SK-N-SH (cell line): Measurements from ENCODE around the gene ZBTB22. TPM values are rescaled to one million over a fixed set of nuclear protein-coding genes. Genes with fewer than 3 reads are reported as not detected.

ENCODE experiments used
- CTCF ChIA-PET: fragments of 300-600, 350-600 bp; formaldehyde crosslinking; extraction: SDS; loops from one replicate; lab custom pipeline; 2021; lab: Yijun Ruan, JAX
- POLR2A ChIA-PET: fragments of 350-600 bp; sonication (Branson Sonifier 250); formaldehyde crosslinking; extraction: SDS; loops from one replicate; lab custom pipeline; 2020; ENCODE audit warnings: antibody characterized with exemption, inconsistent platforms; lab: Yijun Ruan, JAX
- DNase-seq: peaks from one replicate; pipeline ENCODE4 v3.0.0; 2012
- H2AFZ ChIP-seq: fragments of 200-600 bp; sonication (generic); 2 replicates; pipeline ENCODE4 v1.8.1; 2016; ENCODE audit warnings: antibody characterized with exemption, mild to moderate bottlenecking, low read depth
- H3F3A ChIP-seq: fragments of 200-600 bp; sonication (generic); replicated peaks from 2 replicates; pipeline ENCODE3; 2016; ENCODE audit warnings: antibody characterized with exemption, mild to moderate bottlenecking; ENCODE audit not compliant: insufficient read depth
- H3K27ac ChIP-seq, 2 experiments: fragments of 200-500 bp in 1 of 2; fragments of 200-600 bp in 1 of 2; sonication (Bioruptor generic) in 1 of 2; sonication (generic), shearing (Covaris generic) in 1 of 2; 2 replicates each; pipeline versions ENCODE4 v1.5.1 to v1.6.1; 2014 to 2016; ENCODE audit warnings: low read depth in 2 of 2, inconsistent platforms in 1 of 2, low read length in 1 of 2, mild to moderate bottlenecking in 1 of 2, mixed read lengths in 1 of 2
- H3K27me3 ChIP-seq: fragments of 200-600 bp; sonication (generic), shearing (Covaris generic); 2 replicates; pipeline ENCODE4 v1.6.1; 2016; ENCODE audit warnings: mixed run types; ENCODE audit not compliant: insufficient read depth
- H3K36me3 ChIP-seq, 2 experiments: fragments of 200-500 bp in 1 of 2; fragments of 200-600 bp in 1 of 2; sonication (Bioruptor generic) in 1 of 2; sonication (generic) in 1 of 2; replicated peaks in 1 of 2; 2 replicates each; pipeline versions ENCODE3 to v1.5.1; 2014 to 2016; ENCODE audit warnings: low read length in 1 of 2, mild to moderate bottlenecking in 1 of 2; ENCODE audit not compliant: insufficient read depth in 2 of 2, control insufficient read depth in 1 of 2
- H3K4me1 ChIP-seq, 2 experiments: fragments of 200-500 bp in 1 of 2; fragments of 200-600 bp in 1 of 2; sonication (Bioruptor generic) in 1 of 2; sonication (generic), shearing (Covaris generic) in 1 of 2; 2 replicates each; pipeline versions ENCODE4 v1.5.1 to v1.6.1; 2014 to 2016; ENCODE audit warnings: low read depth in 1 of 2, low read length in 1 of 2, mixed run types in 1 of 2; ENCODE audit not compliant: insufficient read depth in 2 of 2, control insufficient read depth in 1 of 2
- H3K4me2 ChIP-seq: fragments of 200-600 bp; sonication (generic), shearing (Covaris generic); 2 replicates; pipeline ENCODE4 v1.6.1; 2017; ENCODE audit warnings: mixed run types
- H3K4me3 ChIP-seq, 2 experiments: fragments of 200-500 bp in 1 of 2; fragments of 200-600 bp in 1 of 2; sonication (Bioruptor generic) in 1 of 2; sonication (generic), shearing (Covaris generic) in 1 of 2; 2 replicates each; pipeline versions ENCODE4 v1.5.1 to v1.8.1; 2014 to 2016; ENCODE audit warnings: low read depth in 2 of 2, inconsistent platforms in 1 of 2, low read length in 1 of 2, mild to moderate bottlenecking in 1 of 2, mixed read lengths in 1 of 2, moderate library complexity in 1 of 2
- H3K79me2 ChIP-seq: fragments of 200-600 bp; sonication (generic); 2 replicates; pipeline ENCODE4 v1.8.1; 2017; ENCODE audit warnings: mild to moderate bottlenecking; ENCODE audit not compliant: insufficient read depth
- H3K9ac ChIP-seq: fragments of 200-600 bp; sonication (generic); 2 replicates; pipeline ENCODE4 v1.6.1; 2017; ENCODE audit warnings: mixed run types
- H3K9me2 ChIP-seq: fragments of 200-600 bp; sonication (generic); 2 replicates; pipeline ENCODE4 v1.6.1; 2017; ENCODE audit warnings: mixed run types
- H3K9me3 ChIP-seq: fragments of 200-600 bp; sonication (generic); 2 replicates; pipeline ENCODE4 v1.6.1; 2017; ENCODE audit warnings: mixed run types, mild to moderate bottlenecking, moderate library complexity
- H4K20me1 ChIP-seq: fragments of 200-600 bp; sonication (generic); 2 replicates; pipeline ENCODE4 v1.6.1; 2017; ENCODE audit warnings: mild to moderate bottlenecking, mixed run types; ENCODE audit not compliant: insufficient read depth
- CHD2 ChIP-seq: fragments of 150-350 bp; IDR thresholded peaks from 2 replicates; pipeline ENCODE4 v1.6.1; 2018; ENCODE audit warnings: low read length; ENCODE audit not compliant: partially characterized antibody
- FOSL2 ChIP-seq: IDR thresholded peaks from 2 replicates; pipeline ENCODE4 v1.4.0; 2012; ENCODE audit warnings: low read depth, mild to moderate bottlenecking, moderate library complexity, borderline replicate concordance
- FOXJ3 ChIP-seq: sonication (generic); formaldehyde crosslinking; IDR thresholded peaks from 2 replicates; pipeline ENCODE4 v1.5.1; 2020; ENCODE audit warnings: mild to moderate bottlenecking, missing genetic modification reagents
- GATA2 ChIP-seq: sonication (generic); formaldehyde crosslinking; IDR thresholded peaks from 2 replicates; pipeline ENCODE4 v1.5.0; 2020; ENCODE audit warnings: mild to moderate bottlenecking, missing genetic modification reagents
- JUND ChIP-seq: IDR thresholded peaks from 2 replicates; pipeline ENCODE4 v1.4.0; 2012
- MXI1 ChIP-seq: IDR thresholded peaks from 2 replicates; pipeline ENCODE4 v1.6.1; 2012; ENCODE audit warnings: mild to moderate bottlenecking, low read depth, low read length, improper control_type of control experiment
- NFIC ChIP-seq: IDR thresholded peaks from 2 replicates; pipeline ENCODE4 v1.4.0; 2012; ENCODE audit warnings: borderline replicate concordance
- POLR2AphosphoS5 ChIP-seq: IDR thresholded peaks from 2 replicates; pipeline ENCODE4 v1.6.1; 2012; ENCODE audit warnings: low read depth, low read length
- RAD21 ChIP-seq: IDR thresholded peaks from 2 replicates; pipeline ENCODE4 v1.6.1; 2012; ENCODE audit warnings: mild to moderate bottlenecking, low read length
- RCOR1 ChIP-seq: fragments of 150-350 bp; IDR thresholded peaks from 2 replicates; pipeline ENCODE4 v1.6.1; 2017; ENCODE audit warnings: antibody characterized with exemption, low read length
- SMC3 ChIP-seq: IDR thresholded peaks from 2 replicates; pipeline ENCODE4 v1.6.1; 2012; ENCODE audit warnings: low read depth, low read length, improper control_type of control experiment
- TCF12 ChIP-seq: IDR thresholded peaks from 2 replicates; pipeline ENCODE4 v1.4.0; 2012
- TEAD4 ChIP-seq: IDR thresholded peaks from 2 replicates; pipeline ENCODE4 v1.4.0; 2012; ENCODE audit warnings: mild to moderate bottlenecking, borderline replicate concordance; ENCODE audit not compliant: insufficient read depth
- YY1 ChIP-seq: IDR thresholded peaks from 2 replicates; pipeline ENCODE4 v1.4.0; 2012; ENCODE audit warnings: low read depth, mild to moderate bottlenecking
- WGBS: methylation state at CpG from one replicate; pipeline ENCODE4 v1.1.6; 2017; ENCODE audit warnings: low lambda C conversion rate; 5-methylcytosine and 5-hydroxymethylcytosine counted together
- polyA plus RNA-seq, 3 experiments: library from polyadenylated mRNA; depleted of rRNA; stranded (reverse); fragments of >200 nt; gene quantifications; 2 replicates each; pipeline ENCODE4 v1.2.3, GENCODE V29; 2012
- TF ChIP-seq, protein P1 (sequence below): IDR thresholded peaks from 2 replicates; pipeline ENCODE4 v1.6.1; 2012; ENCODE audit warnings: mild to moderate bottlenecking, low read depth, low read length, moderate library complexity
- TF ChIP-seq, protein P2 (sequence below): IDR thresholded peaks from 2 replicates; pipeline ENCODE4; 2012

Gene ZBTB22
- polyA plus RNA-seq, 1 of the 3 experiments (the other 2 are of a cell fraction) = 19.5 TPM

DNA sequence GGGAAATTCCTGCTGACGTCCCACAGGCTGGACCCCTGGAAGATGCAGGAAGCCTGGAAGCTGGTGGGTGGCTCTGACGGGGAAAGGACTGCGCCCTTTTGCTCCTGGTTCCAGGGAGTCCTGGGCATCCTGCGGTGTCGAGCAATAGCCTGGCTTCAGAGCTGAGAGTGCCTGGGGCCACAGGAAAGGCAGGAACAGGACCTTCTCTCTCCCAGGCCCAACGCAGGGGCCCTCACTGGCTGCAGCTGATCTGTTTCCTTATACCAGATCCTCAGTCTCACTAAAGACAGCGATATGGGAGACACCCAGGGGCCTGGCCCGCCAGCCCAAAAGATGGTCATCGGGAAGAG is 39.2 kb downstream of the ZBTB22 start:
- POLR2A ChIA-PET = interaction anchor here (2.0 to 2.9 kb wide), 5 partner anchors 11 to 40 kb away, joined by 6 to 58 read pairs (median 15); partner anchors contain the start of genes PFDN6, RGL2, WDR46 and ZBTB22
- Histone ChIP-seq H3K36me3 (peaks cover 36 to 63% of the 10 kb centered on the region in 2 experiments), H3K9ac (no peak overlapping the region), H3K27ac (peak overlapping the region; percentile 4 to 67; a peak in 2 of 4 replicates), H4K20me1 (peaks cover 36% of the 10 kb centered on the region), H3F3A (peaks cover 69% of the 10 kb centered on the region), H2AFZ (no peak overlapping the region), H3K4me2 (no peak overlapping the region), H3K27me3 (no peaks in the 10 kb centered on the region), H3K4me1 (peaks cover 30 to 34% of the 10 kb centered on the region in 2 experiments; a peak in 3 of 4 replicates), H3K9me3 (no peaks in the 10 kb centered on the region), H3K9me2 (no peaks in the 10 kb centered on the region), H3K4me3 (no peak overlapping the region), H3K79me2 (peaks cover 29% of the 10 kb centered on the region)
- TF ChIP-seq FOSL2 = no peak
- no peak for TF ChIP-seq POLR2AphosphoS5
- TF ChIP-seq NFIC = no peak
- no peak for TF ChIP-seq CHD2
- no peak for TF ChIP-seq JUND
- TF ChIP-seq TCF12 = no peak
- TF ChIP-seq, protein P1, sequence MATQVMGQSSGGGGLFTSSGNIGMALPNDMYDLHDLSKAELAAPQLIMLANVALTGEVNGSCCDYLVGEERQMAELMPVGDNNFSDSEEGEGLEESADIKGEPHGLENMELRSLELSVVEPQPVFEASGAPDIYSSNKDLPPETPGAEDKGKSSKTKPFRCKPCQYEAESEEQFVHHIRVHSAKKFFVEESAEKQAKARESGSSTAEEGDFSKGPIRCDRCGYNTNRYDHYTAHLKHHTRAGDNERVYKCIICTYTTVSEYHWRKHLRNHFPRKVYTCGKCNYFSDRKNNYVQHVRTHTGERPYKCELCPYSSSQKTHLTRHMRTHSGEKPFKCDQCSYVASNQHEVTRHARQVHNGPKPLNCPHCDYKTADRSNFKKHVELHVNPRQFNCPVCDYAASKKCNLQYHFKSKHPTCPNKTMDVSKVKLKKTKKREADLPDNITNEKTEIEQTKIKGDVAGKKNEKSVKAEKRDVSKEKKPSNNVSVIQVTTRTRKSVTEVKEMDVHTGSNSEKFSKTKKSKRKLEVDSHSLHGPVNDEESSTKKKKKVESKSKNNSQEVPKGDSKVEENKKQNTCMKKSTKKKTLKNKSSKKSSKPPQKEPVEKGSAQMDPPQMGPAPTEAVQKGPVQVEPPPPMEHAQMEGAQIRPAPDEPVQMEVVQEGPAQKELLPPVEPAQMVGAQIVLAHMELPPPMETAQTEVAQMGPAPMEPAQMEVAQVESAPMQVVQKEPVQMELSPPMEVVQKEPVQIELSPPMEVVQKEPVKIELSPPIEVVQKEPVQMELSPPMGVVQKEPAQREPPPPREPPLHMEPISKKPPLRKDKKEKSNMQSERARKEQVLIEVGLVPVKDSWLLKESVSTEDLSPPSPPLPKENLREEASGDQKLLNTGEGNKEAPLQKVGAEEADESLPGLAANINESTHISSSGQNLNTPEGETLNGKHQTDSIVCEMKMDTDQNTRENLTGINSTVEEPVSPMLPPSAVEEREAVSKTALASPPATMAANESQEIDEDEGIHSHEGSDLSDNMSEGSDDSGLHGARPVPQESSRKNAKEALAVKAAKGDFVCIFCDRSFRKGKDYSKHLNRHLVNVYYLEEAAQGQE = no peak
- TF ChIP-seq, protein P2, sequence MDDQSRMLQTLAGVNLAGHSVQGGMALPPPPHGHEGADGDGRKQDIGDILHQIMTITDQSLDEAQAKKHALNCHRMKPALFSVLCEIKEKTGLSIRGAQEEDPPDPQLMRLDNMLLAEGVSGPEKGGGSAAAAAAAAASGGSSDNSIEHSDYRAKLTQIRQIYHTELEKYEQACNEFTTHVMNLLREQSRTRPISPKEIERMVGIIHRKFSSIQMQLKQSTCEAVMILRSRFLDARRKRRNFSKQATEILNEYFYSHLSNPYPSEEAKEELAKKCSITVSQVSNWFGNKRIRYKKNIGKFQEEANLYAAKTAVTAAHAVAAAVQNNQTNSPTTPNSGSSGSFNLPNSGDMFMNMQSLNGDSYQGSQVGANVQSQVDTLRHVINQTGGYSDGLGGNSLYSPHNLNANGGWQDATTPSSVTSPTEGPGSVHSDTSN = no peak
- TF ChIP-seq FOXJ3 (CRISPR knock-in tag) = no peak
- TF ChIP-seq GATA2 (CRISPR knock-in tag) = no peak
- no peak for TF ChIP-seq TEAD4
- TF ChIP-seq RAD21 = no peak
- TF ChIP-seq SMC3 = no peak
- no peak for TF ChIP-seq RCOR1
- no peak for TF ChIP-seq MXI1
- TF ChIP-seq YY1 = no peak
- 88% methylated on average over 9 of the region's 9 CpGs for WGBS
- DNase-seq = no peak
- CTCF ChIA-PET = interaction anchor here (1.1 to 4.9 kb wide), 7 partner anchors 12 to 129 kb away, joined by 3 to 49 read pairs (median 13); partner anchors contain the start of genes PFDN6, RGL2 and WDR46
